Keratinocyte (primary cell): ENCODE data around the gene ATP2B1.

Experiments used
- EZH2 ChIP-seq: IDR thresholded peaks from one replicate; pipeline ENCODE4 v1.6.1; 2012; ENCODE audit warnings: inconsistent platforms, mild to moderate bottlenecking, low read length, moderate library complexity
- TF ChIP-seq, protein P1 (sequence below), 3 experiments: IDR thresholded peaks in 1 of 3; conservative IDR thresholded peaks in 1 of 3; optimal IDR thresholded peaks in 1 of 3; 2 replicates in 2 of 3; 3 replicates in 1 of 3; pipeline versions ENCODE3 to v1.5.1; 2011; ENCODE audit warnings: low read length in 3 of 3, mild to moderate bottlenecking in 3 of 3, moderate library complexity in 2 of 3, control low read depth in 1 of 3, inconsistent platforms in 1 of 3; ENCODE audit not compliant: insufficient read depth in 2 of 3; ENCODE audit errors: extremely low read depth in 1 of 3

DNA sequence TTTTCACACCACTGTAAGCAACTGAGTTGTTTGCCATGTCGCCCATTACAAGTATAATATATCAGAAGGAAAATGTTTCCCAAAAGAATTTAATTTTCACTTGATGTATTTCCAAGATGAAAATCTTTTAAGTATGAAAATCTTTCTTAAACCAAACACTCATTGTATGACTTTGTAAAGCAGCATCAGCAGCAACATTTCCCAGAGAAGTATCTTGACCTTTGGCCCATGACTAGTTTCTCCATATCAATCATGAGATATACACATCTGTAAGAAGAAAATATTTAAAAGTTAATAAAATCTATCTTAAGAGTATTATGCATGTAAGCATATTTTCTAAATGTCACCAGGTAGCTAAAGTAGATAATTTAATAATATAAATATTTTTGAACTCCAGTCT, 52.8 kb downstream of the ATP2B1 start:
- TF ChIP-seq, protein P1, sequence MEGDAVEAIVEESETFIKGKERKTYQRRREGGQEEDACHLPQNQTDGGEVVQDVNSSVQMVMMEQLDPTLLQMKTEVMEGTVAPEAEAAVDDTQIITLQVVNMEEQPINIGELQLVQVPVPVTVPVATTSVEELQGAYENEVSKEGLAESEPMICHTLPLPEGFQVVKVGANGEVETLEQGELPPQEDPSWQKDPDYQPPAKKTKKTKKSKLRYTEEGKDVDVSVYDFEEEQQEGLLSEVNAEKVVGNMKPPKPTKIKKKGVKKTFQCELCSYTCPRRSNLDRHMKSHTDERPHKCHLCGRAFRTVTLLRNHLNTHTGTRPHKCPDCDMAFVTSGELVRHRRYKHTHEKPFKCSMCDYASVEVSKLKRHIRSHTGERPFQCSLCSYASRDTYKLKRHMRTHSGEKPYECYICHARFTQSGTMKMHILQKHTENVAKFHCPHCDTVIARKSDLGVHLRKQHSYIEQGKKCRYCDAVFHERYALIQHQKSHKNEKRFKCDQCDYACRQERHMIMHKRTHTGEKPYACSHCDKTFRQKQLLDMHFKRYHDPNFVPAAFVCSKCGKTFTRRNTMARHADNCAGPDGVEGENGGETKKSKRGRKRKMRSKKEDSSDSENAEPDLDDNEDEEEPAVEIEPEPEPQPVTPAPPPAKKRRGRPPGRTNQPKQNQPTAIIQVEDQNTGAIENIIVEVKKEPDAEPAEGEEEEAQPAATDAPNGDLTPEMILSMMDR (optimal IDR thresholded peaks at IDR 0.05 in 1 of 3, IDR thresholded peaks at IDR 0.05 in 1 of 3, conservative IDR thresholded peaks at IDR 0.05 in 1 of 3; ENCODE audit: extremely low read depth in 1 of 3, insufficient read depth in 2 of 3, low read length in 3 of 3), result no peak
- no peak for TF ChIP-seq EZH2
